ENCODE measurements around the gene NPLOC4. TPM values are rescaled to one million over a fixed set of nuclear protein-coding genes. Genes with fewer than 3 reads are reported as not detected.

Gene NPLOC4
- total RNA-seq, 1 donor from 2014 or later: 128 TPM

GRCh38 chr17:81601525-81602120, 35.3 kb downstream of the NPLOC4 start:
- peak in 1 of 2 donors; percentile 66 for DNase-seq (ENCODE audit: low spot score in 2 of 2)
- TF ChIP-seq, protein P1, sequence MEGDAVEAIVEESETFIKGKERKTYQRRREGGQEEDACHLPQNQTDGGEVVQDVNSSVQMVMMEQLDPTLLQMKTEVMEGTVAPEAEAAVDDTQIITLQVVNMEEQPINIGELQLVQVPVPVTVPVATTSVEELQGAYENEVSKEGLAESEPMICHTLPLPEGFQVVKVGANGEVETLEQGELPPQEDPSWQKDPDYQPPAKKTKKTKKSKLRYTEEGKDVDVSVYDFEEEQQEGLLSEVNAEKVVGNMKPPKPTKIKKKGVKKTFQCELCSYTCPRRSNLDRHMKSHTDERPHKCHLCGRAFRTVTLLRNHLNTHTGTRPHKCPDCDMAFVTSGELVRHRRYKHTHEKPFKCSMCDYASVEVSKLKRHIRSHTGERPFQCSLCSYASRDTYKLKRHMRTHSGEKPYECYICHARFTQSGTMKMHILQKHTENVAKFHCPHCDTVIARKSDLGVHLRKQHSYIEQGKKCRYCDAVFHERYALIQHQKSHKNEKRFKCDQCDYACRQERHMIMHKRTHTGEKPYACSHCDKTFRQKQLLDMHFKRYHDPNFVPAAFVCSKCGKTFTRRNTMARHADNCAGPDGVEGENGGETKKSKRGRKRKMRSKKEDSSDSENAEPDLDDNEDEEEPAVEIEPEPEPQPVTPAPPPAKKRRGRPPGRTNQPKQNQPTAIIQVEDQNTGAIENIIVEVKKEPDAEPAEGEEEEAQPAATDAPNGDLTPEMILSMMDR (IDR thresholded peaks at IDR 0.05): peak; percentile 74 to 83 (median 77)
- intact Hi-C loops (cut with DNase I): loop anchor here (1.0 to 2.0 kb wide), 2 partner anchors 83 to 348 kb away; no protein-coding TSS in a partner anchor
- peak overlapping the region in 1 of 2 donors; percentile 24 for H3K27ac ChIP-seq
- peaks cover 39 to 49% of the 10 kb centered on the region in 2 donors for H3K36me3 ChIP-seq
- no peaks in the 10 kb centered on the region for H3K27me3 ChIP-seq
- no peak overlapping the region for H3K4me3 ChIP-seq
- no peaks in the 10 kb centered on the region for H3K9me3 ChIP-seq
- H3K4me1 ChIP-seq: peaks cover 4 to 7% of the 10 kb centered on the region in 2 donors

GRCh38 chr17:81599719-81600486, 37.0 kb downstream of the NPLOC4 start:
- TF ChIP-seq, protein P1 (IDR thresholded peaks at IDR 0.05): no peak
- no peak for DNase-seq (ENCODE audit: low spot score in 2 of 2)
- Histone ChIP-seq H3K27me3 (no peaks in the 10 kb centered on the region), H3K9me3 (no peaks in the 10 kb centered on the region), H3K4me3 (no peak overlapping the region), H3K27ac (peak overlapping the region in 1 of 2 donors; percentile 19), H3K36me3 (peaks cover 32 to 46% of the 10 kb centered on the region in 2 donors), H3K4me1 (peaks cover 11 to 19% of the 10 kb centered on the region in 2 donors)
- intact Hi-C loops (cut with DNase I): loop anchor here (1.0 to 5.0 kb wide), 3 partner anchors 47 to 173 kb away; no protein-coding TSS in a partner anchor

DNA sequence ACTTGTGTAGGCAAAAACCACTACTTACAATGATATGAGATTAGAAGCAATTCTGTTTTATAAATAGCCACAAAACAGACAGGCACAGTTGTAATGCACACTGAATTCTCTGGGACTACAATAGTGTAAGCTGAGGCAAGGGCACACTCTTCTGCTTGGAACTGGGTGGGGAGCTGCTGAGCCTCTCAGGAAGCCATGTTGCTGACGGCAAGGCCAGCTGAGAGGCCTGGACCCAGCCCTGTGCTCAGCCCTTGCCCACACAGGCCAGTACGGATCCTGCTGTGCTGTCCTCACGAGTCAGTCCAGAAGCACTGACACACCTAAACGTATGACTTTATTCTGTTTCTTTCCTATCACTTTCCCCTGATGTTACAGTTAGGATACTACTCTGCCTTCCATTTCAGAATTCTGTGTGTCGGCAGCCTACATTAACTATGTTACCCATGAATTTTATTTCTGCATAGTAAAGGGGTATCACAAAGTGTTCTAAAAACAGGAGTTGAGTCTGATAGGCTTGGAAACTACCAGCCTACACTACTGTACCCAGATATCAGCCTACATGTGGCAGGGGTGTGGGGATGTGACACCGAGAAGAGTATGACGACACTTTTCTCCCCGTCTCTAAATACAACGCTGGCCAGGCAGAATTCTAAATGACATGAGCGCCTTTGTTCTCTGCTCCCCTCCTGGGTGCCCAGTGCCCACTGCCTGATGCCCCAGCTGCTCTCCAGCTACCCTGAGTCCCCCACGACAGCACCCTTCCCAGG, 43.6 kb downstream of the NPLOC4 start:
- TF ChIP-seq, protein P1 (IDR thresholded peaks at IDR 0.05): no peak
- Histone ChIP-seq H3K27me3 (no peaks in the 10 kb centered on the region), H3K27ac (no peak overlapping the region), H3K36me3 (peaks cover 62 to 71% of the 10 kb centered on the region in 2 donors), H3K4me3 (no peak overlapping the region), H3K4me1 (peaks cover 8 to 22% of the 10 kb centered on the region in 2 donors), H3K9me3 (no peaks in the 10 kb centered on the region)
- intact Hi-C loops (cut with DNase I): loop anchor here (1.0 kb wide), 1 partner anchor 26 kb away; no protein-coding TSS in a partner anchor
- no peak for DNase-seq (ENCODE audit: low spot score in 2 of 2)

DNA sequence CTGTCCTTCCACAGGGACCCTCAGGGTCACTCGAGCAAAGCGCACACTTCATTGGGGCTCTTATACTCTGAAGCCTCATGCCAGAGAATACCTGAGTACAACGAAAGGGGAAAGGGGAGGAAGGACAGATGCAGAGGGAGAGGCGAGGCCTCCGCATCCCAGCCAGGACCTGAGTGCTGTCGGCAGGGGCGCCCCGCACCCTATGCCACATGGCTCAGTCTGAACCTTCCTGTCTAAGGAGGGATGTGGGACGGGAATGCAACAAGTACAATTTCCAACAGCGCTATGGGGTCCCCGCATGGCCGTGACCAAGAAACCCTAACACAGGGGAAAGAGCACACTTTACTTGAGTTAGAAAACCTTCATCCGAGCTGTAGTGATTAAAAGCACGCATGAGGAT, 44.9 kb downstream of the NPLOC4 start:
- Histone ChIP-seq H3K4me1 (peaks cover 8 to 22% of the 10 kb centered on the region in 2 donors), H3K36me3 (peaks cover 69 to 76% of the 10 kb centered on the region in 2 donors), H3K27me3 (no peaks in the 10 kb centered on the region), H3K27ac (no peak overlapping the region), H3K4me3 (no peak overlapping the region), H3K9me3 (no peaks in the 10 kb centered on the region)
- no peak for DNase-seq (ENCODE audit: low spot score in 2 of 2)
- intact Hi-C loops (cut with DNase I): no loop called here
- TF ChIP-seq, protein P1 (IDR thresholded peaks at IDR 0.05): no peak

- Histone ChIP-seq H3K27me3 (no peaks in the 10 kb centered on the region), H3K27ac (no peak overlapping the region), H3K4me3 (no peak overlapping the region), H3K36me3 (peaks cover 70 to 86% of the 10 kb centered on the region in 2 donors), H3K9me3 (no peaks in the 10 kb centered on the region), H3K4me1 (peaks cover 4 to 7% of the 10 kb centered on the region in 2 donors)
- TF ChIP-seq, protein P1 (IDR thresholded peaks at IDR 0.05): no peak
- intact Hi-C loops (cut with DNase I): no loop called here
- no peak for DNase-seq (ENCODE audit: low spot score in 2 of 2)
These were observed 46.8 kb downstream of the NPLOC4 start for GRCh38 chr17:81590121-81590520.

Data from ascending aorta (tissue), 2 donors.